Activated T-helper 1 cell treated with Interleukin-2 at 50 U/mL for 16 hours (primary cell): Measurements from ENCODE around the gene ANKRD42.
A peak's percentile ranks its signal among the peaks of the same experiment; 100 is the strongest.

Experiments used
- DNase-seq: peaks from one replicate; pipeline ENCODE4 v3.0.0-alpha.2; 2020; ENCODE audit warnings: low read depth

ANKRD42 gene

GRCh38 chr11:83193315-83194280, at the start of gene ANKRD42:
TSS of gene ANKRD42 (plus strand) at chr11:83193712. CDS start at chr11:83194671, 959 bp downstream.
- peak; percentile 75 for DNase-seq

- no peak for DNase-seq
Observed at GRCh38 chr11:83147895-83148294, 45.6 kb upstream of the ANKRD42 start.

- DNase-seq, result no peak
Observed at GRCh38 chr11:83150450-83150849, 43.1 kb upstream of the ANKRD42 start.

- DNase-seq, result no peak
Observed at GRCh38 chr11:83151274-83151977, 42.1 kb upstream of the ANKRD42 start.

GRCh38 chr11:83152264-83152663, 41.2 kb upstream of the ANKRD42 start:
- DNase-seq, result no peak

- no peak for DNase-seq
Observed at GRCh38 chr11:83153764-83154163, 39.7 kb upstream of the ANKRD42 start.

- DNase-seq, result peak; percentile 95
Observed at GRCh38 chr11:83156144-83156995, 37.1 kb upstream of the ANKRD42 start.

GRCh38 chr11:83156996-83157593, 36.4 kb upstream of the ANKRD42 start, which contains the start of gene PCF11:
TSS of gene PCF11 (plus strand) at chr11:83157131. CDS start at chr11:83157440, 309 bp downstream.
- no peak for DNase-seq

- peak; percentile 17 for DNase-seq
Observed at GRCh38 chr11:83157594-83158356, 35.7 kb upstream of the ANKRD42 start.

- DNase-seq, result no peak
Observed at GRCh38 chr11:83158357-83158786, 35.1 kb upstream of the ANKRD42 start.

- no peak for DNase-seq
Observed at GRCh38 chr11:83158965-83159901, 34.3 kb upstream of the ANKRD42 start.

- no peak for DNase-seq
Observed at GRCh38 chr11:83159902-83160865, 33.3 kb upstream of the ANKRD42 start.

- no peak for DNase-seq
Observed at GRCh38 chr11:83161610-83162199, 31.8 kb upstream of the ANKRD42 start.

- DNase-seq, result no peak
Observed at GRCh38 chr11:83162377-83162776, 31.1 kb upstream of the ANKRD42 start.

GRCh38 chr11:83166193-83166866, 27.2 kb upstream of the ANKRD42 start:
- DNase-seq, result no peak

- DNase-seq, result no peak
Observed at GRCh38 chr11:83168756-83169155, 24.8 kb upstream of the ANKRD42 start.

GRCh38 chr11:83170865-83171264, 22.6 kb upstream of the ANKRD42 start:
- no peak for DNase-seq
